Colonic mucosa (tissue), 4 donors: Measurements from ENCODE around the gene CC2D1A. TPM values are rescaled to one million over a fixed set of nuclear protein-coding genes. Genes with fewer than 3 reads are reported as not detected.
"Not testable (repeated sequence)": the region's sequence is repeated elsewhere in the genome, so short reads cannot be mapped to it uniquely, and the experiment has no call there.

Experiments used
- DNase-seq: peaks from one replicate; pipeline ENCODE4 v3.0.0-alpha.2; 2020
- H3K27ac ChIP-seq: fragments of 200-600 bp; one replicate; pipeline ENCODE4 v1.8.0; 2021
- H3K27me3 ChIP-seq: fragments of 200-600 bp; one replicate; pipeline ENCODE4 v1.8.0; 2021
- H3K36me3 ChIP-seq: fragments of 200-600 bp; one replicate; pipeline ENCODE4 v1.8.0; 2021
- H3K4me1 ChIP-seq: fragments of 200-600 bp; one replicate; pipeline ENCODE4 v1.8.0; 2021; ENCODE audit warnings: mild to moderate bottlenecking
- H3K4me3 ChIP-seq: fragments of 200-600 bp; one replicate; pipeline ENCODE4 v1.8.0; 2021
- H3K9ac ChIP-seq, 2 donors: one replicate each; pipeline ENCODE4 v1.7.0; 2013; ENCODE audit warnings: control low read depth in 2 of 2, low read depth in 2 of 2, low read length in 2 of 2
- H3K9me3 ChIP-seq: fragments of 200-600 bp; one replicate; pipeline ENCODE4 v1.8.0; 2021
- CTCF ChIP-seq: fragments of 200-600 bp; IDR thresholded peaks from one replicate; pipeline ENCODE4 v1.8.0; 2022; ENCODE audit warnings: antibody characterized with exemption, mild to moderate bottlenecking
- intact Hi-C: fragments of 100-400 bp; cut with DNase I; formaldehyde crosslinking; loops from one replicate; pipeline ENCODE4 v1.14.1; 2022
- total RNA-seq, 2 donors: library from RNA; stranded (reverse); fragmentation: NEBNext Ultra II Directional in 1 of 2; extraction: Animal tissue kit (Norgen Biotek cat#: 25700) in 1 of 2; gene quantifications; one replicate each; pipeline ENCODE4 v1.2.1, GENCODE V29; 2021
- donor health status: healthy.
- donor health status: DM: no; HTN: no; CAD: no.
- donor health status: DM: no; HTN: no; CAD: no.

Gene CC2D1A
- total RNA-seq, 2 donors from 2014 or later, result 81.0 to 123 TPM

GRCh38 chr19:13965926-13966683 is 60.1 kb downstream of the CC2D1A start:
- H3K9me3 ChIP-seq, result no peaks in the 10 kb centered on the region
- H3K4me1 ChIP-seq, result no peaks in the 10 kb centered on the region
- H3K36me3 ChIP-seq, result peaks cover 12% of the 10 kb centered on the region
- H3K4me3 ChIP-seq, result no peak overlapping the region
- no peak for TF ChIP-seq CTCF
- no peak overlapping the region for H3K9ac ChIP-seq
- H3K27me3 ChIP-seq, result no peaks in the 10 kb centered on the region
- no peak overlapping the region for H3K27ac ChIP-seq
- DNase-seq, result no peak
- intact Hi-C loops, result no loop called here

- H3K27ac ChIP-seq, result no peak overlapping the region
- H3K27me3 ChIP-seq, result no peaks in the 10 kb centered on the region
- no peaks in the 10 kb centered on the region for H3K4me1 ChIP-seq
- peaks cover 12% of the 10 kb centered on the region for H3K36me3 ChIP-seq
- intact Hi-C loops, result no loop called here
- H3K9ac ChIP-seq, result no peak overlapping the region
- H3K9me3 ChIP-seq, result no peaks in the 10 kb centered on the region
- no peak for TF ChIP-seq CTCF
- no peak for DNase-seq
- no peak overlapping the region for H3K4me3 ChIP-seq
Measured at GRCh38 chr19:13966684-13967128, 60.7 kb downstream of the CC2D1A start.

- H3K27me3 ChIP-seq, H3K9ac ChIP-seq, H3K4me3 ChIP-seq, H3K9me3 ChIP-seq, DNase-seq, H3K27ac ChIP-seq, intact Hi-C loops, H3K4me1 ChIP-seq: not testable (repeated sequence)
- H3K36me3 ChIP-seq, result peaks cover 12% of the 10 kb centered on the region
Measured at GRCh38 chr19:13967206-13967605, 61.2 kb downstream of the CC2D1A start.

GRCh38 chr19:13968383-13968935 is 62.5 kb downstream of the CC2D1A start:
- TF ChIP-seq CTCF, result no peak
- H3K36me3 ChIP-seq, result peaks cover 16% of the 10 kb centered on the region
- H3K9me3 ChIP-seq, result no peaks in the 10 kb centered on the region
- DNase-seq, result no peak
- no peaks in the 10 kb centered on the region for H3K27me3 ChIP-seq
- no peak overlapping the region for H3K27ac ChIP-seq
- no peak overlapping the region for H3K9ac ChIP-seq
- no peaks in the 10 kb centered on the region for H3K4me1 ChIP-seq
- no peak overlapping the region for H3K4me3 ChIP-seq
- intact Hi-C loops, result no loop called here

DNA sequence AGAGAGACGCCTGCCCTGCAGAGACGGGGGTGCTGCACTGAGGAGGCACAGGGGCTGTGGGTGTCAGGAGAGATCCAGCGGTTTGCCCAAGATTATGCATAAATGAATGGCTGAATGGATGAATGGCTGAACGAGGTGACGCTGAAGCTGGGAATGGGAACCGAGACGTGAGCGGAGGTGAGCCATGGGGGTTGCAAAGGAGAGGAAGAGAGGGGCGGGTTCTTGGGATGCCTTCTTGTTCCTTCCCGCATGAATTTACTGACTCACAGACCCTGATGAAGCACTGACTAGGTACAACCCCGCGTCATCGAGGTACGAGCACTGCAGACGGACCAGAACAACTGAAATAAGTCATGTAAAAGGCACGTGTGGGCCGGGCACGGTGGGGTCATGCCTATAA is 63.0 kb downstream of the CC2D1A start:
- H3K27me3 ChIP-seq, result no peaks in the 10 kb centered on the region
- H3K36me3 ChIP-seq, result peaks cover 16% of the 10 kb centered on the region
- intact Hi-C loops, result no loop called here
- DNase-seq, result no peak
- no peak for TF ChIP-seq CTCF
- H3K27ac ChIP-seq, result no peak overlapping the region
- no peaks in the 10 kb centered on the region for H3K4me1 ChIP-seq
- no peak overlapping the region for H3K4me3 ChIP-seq
- no peaks in the 10 kb centered on the region for H3K9me3 ChIP-seq
- no peak overlapping the region for H3K9ac ChIP-seq

- DNase-seq, result no peak
- peaks cover 16% of the 10 kb centered on the region for H3K36me3 ChIP-seq
- H3K4me3 ChIP-seq, result no peak overlapping the region
- no peaks in the 10 kb centered on the region for H3K4me1 ChIP-seq
- no peak for TF ChIP-seq CTCF
- H3K27ac ChIP-seq, result no peak overlapping the region
- no peaks in the 10 kb centered on the region for H3K27me3 ChIP-seq
- intact Hi-C loops, result no loop called here
- no peak overlapping the region for H3K9ac ChIP-seq
- no peaks in the 10 kb centered on the region for H3K9me3 ChIP-seq
Measured at GRCh38 chr19:13969897-13970296, 63.9 kb downstream of the CC2D1A start.

DNA sequence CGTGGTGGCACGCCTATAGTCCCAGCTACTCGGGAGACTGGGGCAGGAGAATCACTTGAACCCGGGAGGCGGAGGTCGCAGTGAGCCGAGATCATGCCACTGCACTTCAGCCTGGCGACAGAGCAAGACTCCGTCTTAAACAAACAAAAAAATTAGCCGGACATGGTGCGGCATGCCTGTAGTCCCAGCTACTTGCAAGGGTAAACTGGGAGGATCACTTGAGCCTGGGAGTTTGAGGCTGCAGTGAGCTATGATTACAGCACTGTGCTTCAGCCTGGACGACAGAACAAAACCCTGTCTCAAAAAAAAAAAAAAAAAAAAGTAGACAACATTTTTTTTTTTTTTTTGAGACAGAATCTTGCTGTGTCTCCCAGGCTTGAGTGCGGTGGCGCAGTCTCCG is 65.9 kb downstream of the CC2D1A start:
- intact Hi-C loops, H3K4me3 ChIP-seq: not testable (repeated sequence)

More for the DNA sequence above, 65.9 kb downstream of the CC2D1A start:
- H3K9ac ChIP-seq, H3K4me1 ChIP-seq, H3K9me3 ChIP-seq, DNase-seq, H3K27ac ChIP-seq, H3K27me3 ChIP-seq: not testable (repeated sequence)
- H3K36me3 ChIP-seq, result peaks cover 16% of the 10 kb centered on the region
